Measurements from ENCODE around the gene SAA2. TPM values are rescaled to one million over a fixed set of nuclear protein-coding genes. Genes with fewer than 3 reads are reported as not detected.

The SAA2 gene
- total and polyA plus RNA-seq, 10 of the 15 experiments (the other 5 are each of a cell fraction or from before 2014, with no cell fraction given): 0.18 to 4.1 (median 0.28) TPM; not detected in 2

- RAD21 ChIA-PET (ENCODE audit: unreplicated experiment): interaction anchor here (0.7 to 3.0 kb wide), 2 partner anchors 16 to 21 kb away, joined by 3 to 9 read pairs; no protein-coding TSS in a partner anchor
- H3K36me3 ChIP-seq (ENCODE audit: control insufficient read depth in 2 of 2, insufficient read depth in 2 of 2, low read length in 1 of 2): no peaks in the 10 kb centered on the region
- H3K4me3 ChIP-seq: no peak overlapping the region
- no peak for ATAC-seq
- no peak for FAIRE-seq
- H3K27me3 ChIP-seq (replicated peaks in 1 of 2; ENCODE audit: control insufficient read depth in 2 of 2, insufficient read depth in 2 of 2, low read length in 1 of 2): no peaks in the 10 kb centered on the region
- TF ChIP-seq, protein P1, sequence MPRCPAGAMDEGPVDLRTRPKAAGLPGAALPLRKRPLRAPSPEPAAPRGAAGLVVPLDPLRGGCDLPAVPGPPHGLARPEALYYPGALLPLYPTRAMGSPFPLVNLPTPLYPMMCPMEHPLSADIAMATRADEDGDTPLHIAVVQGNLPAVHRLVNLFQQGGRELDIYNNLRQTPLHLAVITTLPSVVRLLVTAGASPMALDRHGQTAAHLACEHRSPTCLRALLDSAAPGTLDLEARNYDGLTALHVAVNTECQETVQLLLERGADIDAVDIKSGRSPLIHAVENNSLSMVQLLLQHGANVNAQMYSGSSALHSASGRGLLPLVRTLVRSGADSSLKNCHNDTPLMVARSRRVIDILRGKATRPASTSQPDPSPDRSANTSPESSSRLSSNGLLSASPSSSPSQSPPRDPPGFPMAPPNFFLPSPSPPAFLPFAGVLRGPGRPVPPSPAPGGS (IDR thresholded peaks at IDR 0.05; ENCODE audit: borderline replicate concordance, insufficient read depth, low read depth, low read length, poor library complexity, severe bottlenecking): no peak
- peak in 1 of 2 experiments; percentile 88; a peak in 2 of 4 replicates for TF ChIP-seq ETV6 (conservative IDR thresholded peaks at IDR 0.05 in 1 of 2, IDR thresholded peaks at IDR 0.05 in 1 of 2; ENCODE audit: borderline replicate concordance in 1 of 2, low read depth in 1 of 2)
- TF ChIP-seq KAT2A (conservative IDR thresholded peaks at IDR 0.05; ENCODE audit: control insufficient read depth, low read depth, low read length): no peak
- no peaks in the 10 kb centered on the region for H4K20me1 ChIP-seq (ENCODE audit: control insufficient read depth, insufficient read depth)
- H3K79me2 ChIP-seq (ENCODE audit: control insufficient read depth, insufficient read depth, low read length): no peaks in the 10 kb centered on the region
- in situ Hi-C loops (cut with MboI): no loop called here
- SMC1A ChIA-PET (ENCODE audit: uncharacterized antibody, unreplicated experiment): interaction anchor here (0.7 to 0.9 kb wide), 2 partner anchors 16 to 19 kb away, joined by 3 to 5 read pairs; no protein-coding TSS in a partner anchor
- 40% methylated on average over 1 of the region's 1 CpG for WGBS (ENCODE audit: insufficient coverage, insufficient replicate concordance, low lambda C conversion rate, missing lambda C conversion rate)
- CTCF ChIA-PET: interaction anchor here (1.3 to 1.6 kb wide), 2 partner anchors 18 to 21 kb away, joined by 3 to 15 read pairs; no protein-coding TSS in a partner anchor
- no peak overlapping the region for H3K27ac ChIP-seq (ENCODE audit: control insufficient read depth, insufficient read depth)
- no peak overlapping the region for H3K9ac ChIP-seq (ENCODE audit: control insufficient read depth, insufficient read depth, low read length)
- peaks cover 20% of the 10 kb centered on the region for H3K4me1 ChIP-seq (ENCODE audit: control insufficient read depth, insufficient read depth, low read length)
- no peak overlapping the region for H2AFZ ChIP-seq (ENCODE audit: control insufficient read depth, low read depth, low read length)
- BruUV-seq (replicated peaks): no TSS peak
- intact Hi-C loops (cut with micrococcal nuclease; ENCODE audit: unreplicated experiment): no loop called here
- no peaks in the 10 kb centered on the region for H3K9me3 ChIP-seq (replicated peaks; ENCODE audit: control insufficient read depth, insufficient read depth, low read length)
- POLR2A ChIA-PET: interaction anchor here (0.8 kb wide), 1 partner anchor 18 kb away, joined by 5 read pairs; no protein-coding TSS in a partner anchor
- H3K4me2 ChIP-seq (ENCODE audit: control insufficient read depth, insufficient read depth): no peak overlapping the region
- DNase-seq (ENCODE audit: low read depth, low spot score): no peak
Observed at GRCh38 chr11:18264677-18265555, 16.4 kb upstream of the SAA2 start.
